Stimulated activated CD4-positive, alpha-beta T cell treated with anti-CD3 and anti-CD28 coated beads, TNF-alpha, amount 100 ng/mL, for 1 hour (primary cell): ENCODE data around the gene FDXR.

Source experiments
- DNase-seq, 3 donors: peaks; one replicate each; pipeline ENCODE4 v3.0.0-alpha.2; 2020; ENCODE audit warnings: low read depth in 3 of 3, low spot score in 1 of 3

FDXR gene

DNA sequence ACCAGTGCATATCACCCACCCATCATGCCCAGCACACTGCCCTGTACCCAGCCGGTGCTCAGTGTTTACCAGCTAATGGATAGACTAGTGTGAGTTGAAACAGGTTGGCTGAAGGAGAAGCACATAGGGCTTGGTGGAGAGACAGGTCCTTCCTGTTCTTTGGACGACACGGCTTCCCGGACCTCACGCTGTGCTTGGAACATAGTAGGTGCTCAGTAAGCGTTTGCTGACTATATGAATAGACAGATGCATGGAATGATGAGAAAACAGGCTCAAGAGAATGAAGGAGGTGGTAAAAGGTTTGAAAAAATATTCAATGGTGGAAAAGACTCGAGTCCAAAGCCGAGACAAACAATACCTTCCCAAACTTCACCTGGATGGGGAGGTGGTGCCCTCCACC, 27.4 kb upstream of the FDXR start:
- DNase-seq = no peak

- DNase-seq = no peak
Measured at GRCh38 chr17:74898376-74898946, 25.7 kb upstream of the FDXR start.

DNA sequence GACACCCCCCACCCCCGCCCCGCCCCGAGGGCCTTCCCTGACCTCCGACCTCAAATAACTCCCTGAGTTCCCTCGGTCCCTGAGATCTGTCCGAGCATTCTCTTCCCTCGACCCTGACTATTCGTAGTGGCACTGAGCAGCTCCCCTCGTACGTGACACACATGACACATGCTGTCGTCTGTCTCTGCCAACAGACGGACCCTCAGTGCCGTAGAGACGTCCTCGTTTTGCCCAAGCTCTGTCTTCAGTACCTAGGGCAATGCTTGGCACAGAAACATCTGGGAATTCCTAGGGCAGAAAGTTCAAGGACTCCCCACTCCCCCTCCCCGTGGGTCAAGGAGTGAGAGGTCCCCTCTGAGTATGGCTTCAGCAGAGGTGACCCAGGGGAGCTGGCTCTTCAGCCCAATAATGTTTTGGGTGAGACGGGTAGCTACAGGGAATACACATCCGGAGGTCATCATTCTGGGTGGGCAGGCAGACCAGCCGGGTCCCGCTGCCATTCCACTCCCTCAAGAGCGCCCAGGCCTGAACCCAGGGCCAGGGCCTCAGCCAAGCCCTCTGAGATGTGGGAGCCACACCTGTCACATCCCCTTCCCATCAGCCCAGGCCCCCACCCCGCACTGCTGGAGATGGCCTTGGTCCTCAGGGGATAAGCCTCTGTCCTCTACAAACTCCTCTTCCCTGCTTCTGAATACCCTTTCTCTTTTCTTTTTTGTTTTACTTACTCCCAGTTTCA, 21.3 kb upstream of the FDXR start:
- DNase-seq = no peak

DNA sequence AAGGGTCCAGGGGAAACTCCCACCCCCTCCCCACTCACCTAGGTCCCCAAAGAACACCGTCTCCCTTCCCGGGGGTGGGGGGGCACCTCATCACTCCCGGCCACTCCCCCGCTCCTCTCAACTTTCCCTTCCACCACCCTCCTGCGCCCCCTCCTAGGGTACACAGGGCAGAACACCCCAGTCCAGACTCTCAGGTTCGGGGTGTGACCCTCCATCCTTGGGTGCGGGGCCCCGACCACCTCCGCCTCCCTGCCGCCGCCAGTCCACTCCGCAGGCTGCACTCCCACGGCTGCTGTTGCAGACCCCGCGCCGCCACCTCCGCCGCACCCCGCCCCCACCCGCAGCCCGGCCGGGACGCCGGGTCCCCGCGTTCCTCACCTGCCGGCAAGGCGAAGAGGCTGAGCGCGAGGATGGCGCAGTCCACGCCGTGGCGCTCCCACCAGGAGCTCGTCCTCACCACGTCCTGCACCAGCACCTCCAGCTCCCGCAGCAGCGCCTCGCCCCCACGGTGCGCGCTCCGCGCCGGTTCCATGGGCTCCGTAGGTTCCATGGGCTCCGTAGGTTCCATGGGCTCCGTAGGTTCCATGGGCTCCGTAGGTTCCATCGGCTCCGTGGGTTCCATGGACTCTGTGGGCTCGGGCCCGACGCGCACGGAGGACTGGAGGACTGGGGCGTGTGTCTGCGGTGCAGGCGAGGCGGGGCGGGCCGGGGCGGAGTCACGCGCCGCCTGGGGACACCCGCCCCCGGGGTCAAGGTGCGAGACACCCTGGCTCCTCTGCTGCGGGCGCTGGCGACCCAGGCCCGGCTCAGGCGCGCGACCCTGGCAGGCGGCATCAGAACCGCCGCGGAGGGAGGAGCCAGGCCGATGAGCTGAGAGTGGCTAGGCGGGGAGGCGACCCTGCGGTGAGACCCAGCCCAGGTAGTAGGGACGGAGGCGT, 20.4 kb upstream of the FDXR start, which contains the start of gene FADS6:
Gene FADS6, minus strand, starts transcription at position 660 of the 938 bp plus-strand sequence. Its CDS starts 38 bp downstream, at position 622.
- no peak for DNase-seq

GRCh38 chr17:74892013-74892841, 19.4 kb upstream of the FDXR start:
- DNase-seq = no peak

DNA sequence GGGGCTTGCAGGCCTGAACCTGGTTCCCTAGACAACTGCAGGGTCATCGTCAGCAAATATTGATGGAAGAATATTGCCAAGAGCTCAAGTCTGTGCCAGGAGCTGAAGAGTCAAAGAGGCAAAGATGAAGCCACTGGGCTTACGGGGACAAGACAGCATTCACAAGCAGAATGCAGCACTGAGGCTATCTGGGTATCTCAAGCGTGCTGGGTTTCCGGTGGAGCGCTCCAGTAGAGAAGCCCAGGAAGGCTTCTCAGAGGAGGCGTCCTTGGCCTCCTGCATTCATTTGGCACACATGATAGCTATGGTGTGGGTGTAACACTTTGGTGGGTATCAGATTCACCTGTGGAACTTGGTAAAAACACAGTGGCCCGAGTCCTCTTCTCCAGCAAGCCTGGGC, 17.8 kb upstream of the FDXR start:
- no peak for DNase-seq

- no peak for DNase-seq
Measured at GRCh38 chr17:74888469-74888868, 15.7 kb upstream of the FDXR start.

GRCh38 chr17:74883241-74883745, 10.5 kb upstream of the FDXR start:
- no peak for DNase-seq

GRCh38 chr17:74882517-74883240, 9.9 kb upstream of the FDXR start:
- no peak for DNase-seq

DNA sequence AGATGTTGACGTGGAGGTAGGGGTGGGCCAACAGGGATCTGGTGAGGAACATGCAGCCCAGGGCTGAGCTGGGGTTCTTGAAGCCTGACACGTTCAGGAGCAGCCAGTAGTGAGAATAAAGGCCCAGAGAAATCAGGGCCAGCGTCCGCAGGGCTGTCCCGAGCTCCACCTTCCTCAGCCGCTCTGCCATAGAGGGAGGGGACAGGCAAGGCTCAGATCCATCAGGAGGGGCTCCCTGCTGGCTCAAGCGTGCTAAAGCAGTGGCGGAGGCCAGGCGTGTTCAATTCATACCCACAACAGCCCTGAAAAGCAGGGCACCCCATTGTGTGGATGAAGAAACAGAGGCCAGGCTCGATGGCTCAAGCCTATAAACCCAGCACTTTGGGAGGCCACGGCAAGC, 8.3 kb upstream of the FDXR start:
- DNase-seq = no peak

DNA sequence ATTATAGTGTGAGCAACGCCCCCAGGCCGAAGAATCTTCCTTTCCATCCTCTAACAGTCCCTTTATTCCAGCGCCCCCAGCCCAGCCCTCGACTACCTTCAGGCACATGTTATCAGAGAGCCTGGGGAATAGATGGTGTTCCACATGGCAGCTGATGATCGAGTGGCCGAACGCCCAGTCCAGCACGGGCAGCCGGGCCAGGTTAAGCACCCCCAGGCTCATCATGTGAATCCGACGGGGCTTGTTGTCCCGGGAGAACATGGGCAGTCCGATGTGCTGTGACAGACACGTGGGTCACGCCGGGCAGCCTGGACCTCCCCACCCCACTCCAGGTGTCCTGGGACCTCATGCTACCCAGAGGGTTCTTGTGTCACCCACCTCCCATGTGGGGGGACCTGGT, 6.5 kb upstream of the FDXR start:
- no peak for DNase-seq

- DNase-seq = no peak
Measured at GRCh38 chr17:74878658-74879057, 5.9 kb upstream of the FDXR start.

- no peak for DNase-seq
Measured at GRCh38 chr17:74877592-74878548, 5.1 kb upstream of the FDXR start.

GRCh38 chr17:74875977-74876593, 3.3 kb upstream of the FDXR start:
- no peak for DNase-seq

DNA sequence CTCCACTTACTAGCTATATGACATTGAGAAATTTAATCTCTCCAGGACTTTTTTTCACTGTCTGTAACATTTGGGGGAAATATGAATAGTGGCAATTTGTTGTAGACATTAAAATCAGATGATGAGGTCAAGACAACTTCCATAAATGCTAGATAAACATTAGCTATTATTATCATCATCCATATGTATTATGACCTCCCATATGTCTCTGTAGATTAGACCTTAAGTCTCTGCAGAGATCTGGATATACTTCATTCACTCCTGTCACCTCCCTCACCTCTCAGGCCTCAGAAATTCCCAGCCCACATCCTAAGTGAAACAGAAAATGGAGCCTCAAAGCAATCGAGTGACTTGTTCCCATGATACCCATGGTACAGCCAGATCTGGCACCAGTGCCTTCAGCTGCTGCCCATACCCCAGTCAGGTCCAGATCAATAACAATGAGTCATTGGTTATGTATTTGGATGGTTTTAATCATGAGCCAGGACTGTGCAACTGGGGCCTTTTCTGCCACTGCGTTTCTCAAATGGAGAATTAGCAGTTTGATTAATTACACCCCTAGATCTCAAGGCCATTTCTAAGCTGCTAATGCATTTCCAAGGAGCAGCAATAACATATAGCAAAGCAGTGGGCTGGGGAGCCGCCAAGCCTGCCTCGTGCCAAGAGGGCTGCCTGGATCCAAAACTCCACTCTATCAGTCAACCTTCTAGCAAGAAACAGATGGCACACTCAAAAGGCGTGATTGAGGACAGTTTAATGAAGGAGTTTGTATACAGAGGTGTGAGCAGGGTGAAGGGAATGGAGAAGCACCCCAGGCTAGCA, 2.6 kb upstream of the FDXR start:
- no peak for DNase-seq

GRCh38 chr17:74874615-74875037, 1.8 kb upstream of the FDXR start:
- no peak for DNase-seq

DNA sequence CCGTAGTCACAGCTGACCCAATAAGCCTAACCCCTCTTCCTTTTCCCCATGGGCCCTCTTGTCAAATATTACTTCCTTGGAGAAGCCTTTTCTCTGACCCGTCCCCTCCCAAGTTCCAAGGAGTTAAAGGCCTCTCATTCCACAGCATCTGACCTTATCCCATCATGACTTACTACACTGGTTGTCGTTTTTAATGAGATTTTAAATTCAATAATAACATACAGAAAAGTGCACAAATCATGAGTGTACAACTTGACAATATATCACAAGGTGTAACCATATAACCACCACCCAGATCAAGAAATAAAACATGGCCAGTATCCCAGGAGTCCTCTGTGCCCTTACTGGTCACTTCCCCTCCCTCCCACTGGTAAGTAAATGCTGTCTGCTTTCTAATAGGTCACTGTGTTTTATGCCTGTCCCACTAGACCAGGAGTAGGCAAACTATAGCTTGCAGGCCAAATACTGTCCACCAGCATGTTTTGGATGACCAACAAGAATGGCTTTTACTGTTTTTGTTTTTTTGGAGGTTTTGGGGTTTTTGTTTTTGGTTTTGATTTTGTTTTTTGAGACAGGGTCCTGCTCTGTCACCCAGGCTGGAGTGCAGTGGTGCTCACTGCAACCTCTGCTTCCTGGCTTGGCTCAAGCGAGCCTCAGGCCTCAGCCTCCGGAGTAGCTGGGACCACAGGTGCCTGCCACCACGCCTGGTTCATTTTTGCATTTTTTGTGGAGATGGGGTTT, 1.2 kb upstream of the FDXR start:
- no peak for DNase-seq
